HepG2 (cell line): ENCODE results near the gene TRMT2A. TPM values are rescaled to one million over a fixed set of nuclear protein-coding genes. Genes with fewer than 3 reads are reported as not detected.

Experiments used
- NONO ChIP-seq, 2 experiments: fragments of 450-650 bp in 1 of 2; sonication (generic) in 1 of 2; formaldehyde crosslinking in 1 of 2; IDR thresholded peaks in 1 of 2; conservative IDR thresholded peaks in 1 of 2; 2 replicates each; pipeline versions ENCODE4 v1.6.1 to v1.8.0; 2017 to 2022; ENCODE audit warnings: mild to moderate bottlenecking in 1 of 2, missing genetic modification reagents in 1 of 2, moderate library complexity in 1 of 2
- ONECUT2 ChIP-seq: sonication (generic); formaldehyde crosslinking; IDR thresholded peaks from 2 replicates; pipeline ENCODE4 v1.4.0; 2020; ENCODE audit warnings: missing genetic modification reagents
- REPIN1 ChIP-seq: sonication (generic); formaldehyde crosslinking; IDR thresholded peaks from 2 replicates; pipeline ENCODE4 v1.8.0; 2022; ENCODE audit warnings: missing genetic modification reagents, low read depth, mild to moderate bottlenecking, borderline replicate concordance
- SOX6 ChIP-seq, 2 experiments: fragments of 450-650 bp in 1 of 2; sonication (generic) in 1 of 2; formaldehyde crosslinking in 1 of 2; IDR thresholded peaks; 2 replicates each; pipeline versions ENCODE4 v1.4.0 to v1.6.1; 2017 to 2020; ENCODE audit warnings: antibody characterized with exemption in 1 of 2, mild to moderate bottlenecking in 1 of 2, missing genetic modification reagents in 1 of 2
- TBX2 ChIP-seq: sonication (generic); formaldehyde crosslinking; IDR thresholded peaks from 2 replicates; pipeline ENCODE4 v1.5.0; 2020; ENCODE audit warnings: missing genetic modification reagents, mild to moderate bottlenecking, borderline replicate concordance
- ZFP36L2 ChIP-seq: sonication (generic); formaldehyde crosslinking; IDR thresholded peaks from 2 replicates; pipeline ENCODE4 v1.4.0; 2020; ENCODE audit warnings: missing genetic modification reagents
- ZNF816 ChIP-seq: sonication (generic); formaldehyde crosslinking; IDR thresholded peaks from 2 replicates; pipeline ENCODE4 v1.8.0; 2022; ENCODE audit warnings: missing genetic modification reagents, mild to moderate bottlenecking, borderline replicate concordance
- polyA plus RNA-seq, 8 experiments: library from polyadenylated mRNA; depleted of rRNA in 3 of 8; stranded (reverse) in 7 of 8; unstranded in 1 of 8; fragments of >200 nt; fragmentation: Illumina TruSeq in 4 of 8; extraction: Trizol in 4 of 8; gene quantifications; 2 replicates each; pipeline versions ENCODE4 v1.2.1 to v1.2.3, GENCODE V29; 2011 to 2016; ENCODE audit warnings: low read depth in 4 of 8, missing spikeins in 1 of 8, mixed read lengths in 1 of 8; ENCODE audit not compliant: insufficient read depth in 1 of 8
- total RNA-seq, 5 experiments: library from RNA; depleted of rRNA; stranded (reverse); fragments of >200 nt; fragmentation: Illumina TruSeq; extraction: Trizol; gene quantifications; 2 replicates each; pipeline ENCODE4 v1.2.3, GENCODE V29; 2016; ENCODE audit warnings: low read depth in 1 of 5
- TF ChIP-seq, protein P1 (sequence below): sonication (generic); formaldehyde crosslinking; IDR thresholded peaks from 2 replicates; pipeline ENCODE4 v1.4.0; 2020; ENCODE audit warnings: missing genetic modification reagents, borderline replicate concordance
- TF ChIP-seq, protein P2 (sequence below): sonication (generic); formaldehyde crosslinking; IDR thresholded peaks from 2 replicates; pipeline ENCODE4 v1.5.0; 2020; ENCODE audit warnings: mild to moderate bottlenecking, missing genetic modification reagents
- TF ChIP-seq, protein P3 (sequence below): sonication (generic); formaldehyde crosslinking; IDR thresholded peaks from 2 replicates; pipeline ENCODE4 v1.8.0; 2022; ENCODE audit warnings: mild to moderate bottlenecking, missing genetic modification reagents; ENCODE audit not compliant: insufficient replicate concordance
- TF ChIP-seq, protein P4 (sequence below): sonication (generic); formaldehyde crosslinking; IDR thresholded peaks from one replicate; pipeline ENCODE4 v1.5.1; 2020; ENCODE audit warnings: mild to moderate bottlenecking, missing genetic modification reagents; ENCODE audit errors: not compliant biosample characterization

TRMT2A gene
- total and polyA plus RNA-seq, 2 of the 13 experiments (the other 11 are each of a cell fraction or from before 2014, with no cell fraction given) = 24.0 to 30.3 TPM

DNA sequence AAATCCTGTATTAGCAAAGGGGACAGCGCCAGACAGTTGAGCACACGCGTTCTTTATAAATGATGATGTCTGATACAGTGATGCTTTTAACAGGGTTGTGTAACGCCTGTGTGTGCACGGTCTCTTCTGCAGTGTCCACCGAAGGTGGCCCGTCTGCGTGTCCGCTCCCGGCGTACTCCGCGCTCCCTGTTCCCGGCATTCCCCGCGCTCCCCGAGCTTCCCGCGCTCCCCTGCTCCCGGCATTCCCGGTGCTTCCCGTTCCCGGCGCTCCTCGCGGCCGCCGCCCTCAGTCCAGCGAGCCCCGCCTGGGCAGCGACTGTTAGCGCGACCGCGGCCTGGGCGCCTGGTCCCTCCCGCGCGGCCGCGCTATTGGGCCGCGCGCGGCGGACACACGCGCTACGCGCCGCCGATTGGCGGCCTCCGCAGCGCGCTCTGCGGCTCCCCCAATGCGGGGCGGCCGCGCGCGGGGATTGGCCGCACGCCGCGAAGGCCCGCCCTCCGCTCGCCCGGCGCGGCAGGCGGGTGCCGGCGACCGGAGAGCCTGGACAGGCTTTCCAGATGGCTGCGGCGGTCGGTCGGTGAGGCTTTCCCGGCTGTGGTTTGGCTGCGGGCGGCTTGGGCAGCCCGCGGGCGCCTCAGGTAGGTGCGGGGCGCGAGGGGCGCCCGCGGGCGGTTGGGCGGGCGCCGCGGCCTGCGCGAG is 37.1 kb downstream of the TRMT2A start, which contains the start of gene DGCR8 (continued):
- TF ChIP-seq, protein P1, sequence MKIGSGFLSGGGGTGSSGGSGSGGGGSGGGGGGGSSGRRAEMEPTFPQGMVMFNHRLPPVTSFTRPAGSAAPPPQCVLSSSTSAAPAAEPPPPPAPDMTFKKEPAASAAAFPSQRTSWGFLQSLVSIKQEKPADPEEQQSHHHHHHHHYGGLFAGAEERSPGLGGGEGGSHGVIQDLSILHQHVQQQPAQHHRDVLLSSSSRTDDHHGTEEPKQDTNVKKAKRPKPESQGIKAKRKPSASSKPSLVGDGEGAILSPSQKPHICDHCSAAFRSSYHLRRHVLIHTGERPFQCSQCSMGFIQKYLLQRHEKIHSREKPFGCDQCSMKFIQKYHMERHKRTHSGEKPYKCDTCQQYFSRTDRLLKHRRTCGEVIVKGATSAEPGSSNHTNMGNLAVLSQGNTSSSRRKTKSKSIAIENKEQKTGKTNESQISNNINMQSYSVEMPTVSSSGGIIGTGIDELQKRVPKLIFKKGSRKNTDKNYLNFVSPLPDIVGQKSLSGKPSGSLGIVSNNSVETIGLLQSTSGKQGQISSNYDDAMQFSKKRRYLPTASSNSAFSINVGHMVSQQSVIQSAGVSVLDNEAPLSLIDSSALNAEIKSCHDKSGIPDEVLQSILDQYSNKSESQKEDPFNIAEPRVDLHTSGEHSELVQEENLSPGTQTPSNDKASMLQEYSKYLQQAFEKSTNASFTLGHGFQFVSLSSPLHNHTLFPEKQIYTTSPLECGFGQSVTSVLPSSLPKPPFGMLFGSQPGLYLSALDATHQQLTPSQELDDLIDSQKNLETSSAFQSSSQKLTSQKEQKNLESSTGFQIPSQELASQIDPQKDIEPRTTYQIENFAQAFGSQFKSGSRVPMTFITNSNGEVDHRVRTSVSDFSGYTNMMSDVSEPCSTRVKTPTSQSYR (CRISPR knock-in tag) = peak; percentile 43; the same call in 1 of the 2 replicates
- no peak for TF ChIP-seq ONECUT2 (CRISPR knock-in tag)
- no peak for TF ChIP-seq SOX6 (IDR thresholded peaks at IDR 0.05)
- peak; percentile 56; the same call in 1 of the 2 replicates for TF ChIP-seq SOX6 (CRISPR knock-in tag; IDR thresholded peaks at IDR 0.05)
- TF ChIP-seq REPIN1 (CRISPR knock-in tag) = peak; percentile 86; the same call in 1 of the 2 replicates
- TF ChIP-seq, protein P2, sequence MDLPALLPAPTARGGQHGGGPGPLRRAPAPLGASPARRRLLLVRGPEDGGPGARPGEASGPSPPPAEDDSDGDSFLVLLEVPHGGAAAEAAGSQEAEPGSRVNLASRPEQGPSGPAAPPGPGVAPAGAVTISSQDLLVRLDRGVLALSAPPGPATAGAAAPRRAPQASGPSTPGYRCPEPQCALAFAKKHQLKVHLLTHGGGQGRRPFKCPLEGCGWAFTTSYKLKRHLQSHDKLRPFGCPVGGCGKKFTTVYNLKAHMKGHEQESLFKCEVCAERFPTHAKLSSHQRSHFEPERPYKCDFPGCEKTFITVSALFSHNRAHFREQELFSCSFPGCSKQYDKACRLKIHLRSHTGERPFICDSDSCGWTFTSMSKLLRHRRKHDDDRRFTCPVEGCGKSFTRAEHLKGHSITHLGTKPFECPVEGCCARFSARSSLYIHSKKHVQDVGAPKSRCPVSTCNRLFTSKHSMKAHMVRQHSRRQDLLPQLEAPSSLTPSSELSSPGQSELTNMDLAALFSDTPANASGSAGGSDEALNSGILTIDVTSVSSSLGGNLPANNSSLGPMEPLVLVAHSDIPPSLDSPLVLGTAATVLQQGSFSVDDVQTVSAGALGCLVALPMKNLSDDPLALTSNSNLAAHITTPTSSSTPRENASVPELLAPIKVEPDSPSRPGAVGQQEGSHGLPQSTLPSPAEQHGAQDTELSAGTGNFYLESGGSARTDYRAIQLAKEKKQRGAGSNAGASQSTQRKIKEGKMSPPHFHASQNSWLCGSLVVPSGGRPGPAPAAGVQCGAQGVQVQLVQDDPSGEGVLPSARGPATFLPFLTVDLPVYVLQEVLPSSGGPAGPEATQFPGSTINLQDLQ (CRISPR knock-in tag) = no peak
- TF ChIP-seq TBX2 = peak; percentile 75
- TF ChIP-seq NONO (IDR thresholded peaks at IDR 0.05) = no peak
- peak; percentile 88 for TF ChIP-seq NONO (CRISPR knock-in tag; conservative IDR thresholded peaks at IDR 0.05)
- TF ChIP-seq, protein P3, sequence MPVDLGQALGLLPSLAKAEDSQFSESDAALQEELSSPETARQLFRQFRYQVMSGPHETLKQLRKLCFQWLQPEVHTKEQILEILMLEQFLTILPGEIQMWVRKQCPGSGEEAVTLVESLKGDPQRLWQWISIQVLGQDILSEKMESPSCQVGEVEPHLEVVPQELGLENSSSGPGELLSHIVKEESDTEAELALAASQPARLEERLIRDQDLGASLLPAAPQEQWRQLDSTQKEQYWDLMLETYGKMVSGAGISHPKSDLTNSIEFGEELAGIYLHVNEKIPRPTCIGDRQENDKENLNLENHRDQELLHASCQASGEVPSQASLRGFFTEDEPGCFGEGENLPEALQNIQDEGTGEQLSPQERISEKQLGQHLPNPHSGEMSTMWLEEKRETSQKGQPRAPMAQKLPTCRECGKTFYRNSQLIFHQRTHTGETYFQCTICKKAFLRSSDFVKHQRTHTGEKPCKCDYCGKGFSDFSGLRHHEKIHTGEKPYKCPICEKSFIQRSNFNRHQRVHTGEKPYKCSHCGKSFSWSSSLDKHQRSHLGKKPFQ (CRISPR knock-in tag) = no peak
- TF ChIP-seq ZNF816 (CRISPR knock-in tag) = no peak
- peak; percentile 60; the same call in 1 of the 2 replicates for TF ChIP-seq ZFP36L2 (CRISPR knock-in tag)
- TF ChIP-seq, protein P4, sequence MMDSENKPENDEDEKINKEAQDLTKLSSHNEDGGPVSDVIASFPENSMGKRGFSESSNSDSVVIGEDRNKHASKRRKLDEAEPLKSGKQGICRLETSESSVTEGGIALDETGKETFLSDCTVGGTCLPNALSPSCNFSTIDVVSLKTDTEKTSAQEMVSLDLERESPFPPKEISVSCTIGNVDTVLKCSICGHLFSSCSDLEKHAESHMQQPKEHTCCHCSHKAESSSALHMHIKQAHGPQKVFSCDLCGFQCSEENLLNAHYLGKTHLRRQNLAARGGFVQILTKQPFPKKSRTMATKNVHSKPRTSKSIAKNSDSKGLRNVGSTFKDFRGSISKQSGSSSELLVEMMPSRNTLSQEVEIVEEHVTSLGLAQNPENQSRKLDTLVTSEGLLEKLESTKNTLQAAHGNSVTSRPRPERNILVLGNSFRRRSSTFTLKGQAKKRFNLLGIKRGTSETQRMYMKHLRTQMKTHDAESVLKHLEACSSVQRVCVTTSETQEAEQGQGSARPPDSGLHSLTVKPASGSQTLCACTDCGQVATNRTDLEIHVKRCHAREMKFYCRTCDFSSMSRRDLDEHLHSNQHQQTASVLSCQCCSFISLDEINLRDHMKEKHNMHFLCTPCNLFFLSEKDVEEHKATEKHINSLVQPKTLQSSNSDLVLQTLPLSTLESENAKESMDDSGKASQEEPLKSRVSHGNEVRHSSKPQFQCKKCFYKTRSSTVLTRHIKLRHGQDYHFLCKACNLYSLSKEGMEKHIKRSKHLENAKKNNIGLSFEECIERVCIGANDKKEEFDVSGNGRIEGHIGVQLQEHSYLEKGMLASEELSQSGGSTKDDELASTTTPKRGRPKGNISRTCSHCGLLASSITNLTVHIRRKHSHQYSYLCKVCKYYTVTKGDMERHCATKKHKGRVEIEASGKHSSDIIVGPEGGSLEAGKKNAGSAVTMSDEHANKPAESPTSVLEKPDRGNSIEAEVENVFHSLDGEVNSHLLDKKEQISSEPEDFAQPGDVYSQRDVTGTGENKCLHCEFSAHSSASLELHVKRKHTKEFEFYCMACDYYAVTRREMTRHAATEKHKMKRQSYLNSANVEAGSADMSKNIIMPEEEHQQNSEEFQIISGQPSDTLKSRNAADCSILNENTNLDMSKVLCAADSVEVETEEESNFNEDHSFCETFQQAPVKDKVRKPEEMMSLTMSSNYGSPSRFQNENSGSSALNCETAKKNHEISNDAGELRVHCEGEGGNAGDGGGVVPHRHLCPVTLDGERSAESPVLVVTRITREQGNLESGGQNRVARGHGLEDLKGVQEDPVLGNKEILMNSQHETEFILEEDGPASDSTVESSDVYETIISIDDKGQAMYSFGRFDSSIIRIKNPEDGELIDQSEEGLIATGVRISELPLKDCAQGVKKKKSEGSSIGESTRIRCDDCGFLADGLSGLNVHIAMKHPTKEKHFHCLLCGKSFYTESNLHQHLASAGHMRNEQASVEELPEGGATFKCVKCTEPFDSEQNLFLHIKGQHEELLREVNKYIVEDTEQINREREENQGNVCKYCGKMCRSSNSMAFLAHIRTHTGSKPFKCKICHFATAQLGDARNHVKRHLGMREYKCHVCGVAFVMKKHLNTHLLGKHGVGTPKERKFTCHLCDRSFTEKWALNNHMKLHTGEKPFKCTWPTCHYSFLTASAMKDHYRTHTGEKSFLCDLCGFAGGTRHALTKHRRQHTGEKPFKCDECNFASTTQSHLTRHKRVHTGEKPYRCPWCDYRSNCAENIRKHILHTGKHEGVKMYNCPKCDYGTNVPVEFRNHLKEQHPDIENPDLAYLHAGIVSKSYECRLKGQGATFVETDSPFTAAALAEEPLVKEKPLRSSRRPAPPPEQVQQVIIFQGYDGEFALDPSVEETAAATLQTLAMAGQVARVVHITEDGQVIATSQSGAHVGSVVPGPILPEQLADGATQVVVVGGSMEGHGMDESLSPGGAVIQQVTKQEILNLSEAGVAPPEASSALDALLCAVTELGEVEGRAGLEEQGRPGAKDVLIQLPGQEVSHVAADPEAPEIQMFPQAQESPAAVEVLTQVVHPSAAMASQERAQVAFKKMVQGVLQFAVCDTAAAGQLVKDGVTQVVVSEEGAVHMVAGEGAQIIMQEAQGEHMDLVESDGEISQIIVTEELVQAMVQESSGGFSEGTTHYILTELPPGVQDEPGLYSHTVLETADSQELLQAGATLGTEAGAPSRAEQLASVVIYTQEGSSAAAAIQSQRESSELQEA (CRISPR knock-in tag) = no peak
